ENCODE data around the gene ICAM3. TPM values are rescaled to one million over a fixed set of nuclear protein-coding genes. Genes with fewer than 3 reads are reported as not detected.
A peak's percentile ranks its signal among the peaks of the same experiment; 100 is the strongest.
"Not testable (repeated sequence)": the region's sequence is repeated elsewhere in the genome, so short reads cannot be mapped to it uniquely, and the experiment has no call there.

Gene ICAM3
- total and polyA plus RNA-seq, 12 donors, result 3.7 to 17.7 (median 8.0) TPM

GRCh38 chr19:10380313-10381102 lies 41.1 kb upstream of the ICAM3 start, which contains the start of gene TYK2:
TSS of gene TYK2 (minus strand) at chr19:10380572. CDS start at chr19:10378406, 2,166 bp downstream.
- peaks cover 0 to 7% of the 10 kb centered on the region in 2 donors for H3K36me3 ChIP-seq (replicated peaks in 1 of 2)
- TF ChIP-seq POLR2A (IDR thresholded peaks at IDR 0.05) (peak; percentile 38 to 55), CTCF (IDR thresholded peaks at IDR 0.05) (no peak)
- H3K27me3 ChIP-seq, result no peaks in the 10 kb centered on the region
- peaks cover 0 to 18% of the 10 kb centered on the region in 2 donors for H3K4me1 ChIP-seq (replicated peaks in 1 of 2)
- intact Hi-C loops (cut with DNase I), result no loop called here
- peak; percentile 97 to 99 (median 98) for DNase-seq
- no peaks in the 10 kb centered on the region for H3K9me3 ChIP-seq (replicated peaks in 1 of 3)
- peak within 1 kb of the TSS in 3 of 5 donors; percentile 20 to 89 (median 54) for H3K27ac ChIP-seq
- H3K4me3 ChIP-seq, result peak within 1 kb of the TSS; percentile 58 to 98 (median 83)
- WGBS, 4 donors, result 0 to 1% (median 0%) methylated on average over 36 to 58 of the region's 58 CpGs

GRCh38 chr19:10379880-10380312 lies 40.5 kb upstream of the ICAM3 start:
- DNase-seq, result no peak
- peaks cover 0 to 18% of the 10 kb centered on the region in 2 donors for H3K4me1 ChIP-seq (replicated peaks in 1 of 2)
- intact Hi-C loops (cut with DNase I), result no loop called here
- H3K27me3 ChIP-seq, result no peaks in the 10 kb centered on the region
- peak overlapping the region in 3 of 5 donors; percentile 20 to 89 (median 39) for H3K27ac ChIP-seq
- H3K9me3 ChIP-seq (replicated peaks in 1 of 3), result no peaks in the 10 kb centered on the region
- 0 to 2% (median 2%) methylated on average over 4 to 10 of the region's 10 CpGs for WGBS, 4 donors
- TF ChIP-seq CTCF (IDR thresholded peaks at IDR 0.05), result no peak
- no peak for TF ChIP-seq POLR2A (IDR thresholded peaks at IDR 0.05)
- peak overlapping the region; percentile 58 to 98 (median 83) for H3K4me3 ChIP-seq
- H3K36me3 ChIP-seq (replicated peaks in 1 of 2), result peaks cover 0 to 7% of the 10 kb centered on the region in 2 donors

GRCh38 chr19:10378124-10378523 lies 38.7 kb upstream of the ICAM3 start:
- 92 to 95% (median 93%) methylated on average over 4 to 8 of the region's 8 CpGs for WGBS, 4 donors
- H3K4me1 ChIP-seq (replicated peaks in 1 of 2), result peaks cover 0 to 18% of the 10 kb centered on the region in 2 donors
- no peaks in the 10 kb centered on the region for H3K27me3 ChIP-seq
- TF ChIP-seq CTCF (IDR thresholded peaks at IDR 0.05) (no peak), POLR2A (IDR thresholded peaks at IDR 0.05) (no peak)
- peaks cover 0 to 7% of the 10 kb centered on the region in 2 donors for H3K36me3 ChIP-seq (replicated peaks in 1 of 2)
- intact Hi-C loops (cut with DNase I), result no loop called here
- H3K4me3 ChIP-seq, result no peak overlapping the region
- DNase-seq, result no peak
- no peaks in the 10 kb centered on the region for H3K9me3 ChIP-seq (replicated peaks in 1 of 3)
- H3K27ac ChIP-seq, result no peak overlapping the region

GRCh38 chr19:10377140-10377640 lies 37.8 kb upstream of the ICAM3 start:
- H3K27me3 ChIP-seq; H3K4me3 ChIP-seq; H3K27ac ChIP-seq; DNase-seq; H3K36me3 ChIP-seq (replicated peaks in 1 of 2); intact Hi-C loops (cut with DNase I); H3K9me3 ChIP-seq (replicated peaks in 1 of 3): not testable (repeated sequence)
- WGBS, 4 donors, result 93 to 98% (median 97%) methylated on average over 2 of the region's 2 CpGs
- H3K4me1 ChIP-seq (replicated peaks in 1 of 2), result peaks cover 0 to 18% of the 10 kb centered on the region in 2 donors

Measured in adrenal gland (tissue), 12 donors.